Fibroblast of mammary gland (primary cell): ENCODE measurements around the gene CLEC16A.
"Not testable (repeated sequence)": the region's sequence is repeated elsewhere in the genome, so short reads cannot be mapped to it uniquely, and the experiment has no call there.

Experiments
- DNase-seq: peaks from one replicate; pipeline ENCODE4 v3.0.0-alpha.2; 2010; ENCODE audit warnings: low read depth
- H3K4me3 ChIP-seq: 2 replicates; pipeline ENCODE4 v1.5.1; 2011; ENCODE audit warnings: low read depth, mild to moderate bottlenecking, low read length, moderate library complexity; ENCODE audit not compliant: control insufficient read depth
- TF ChIP-seq, protein P1 (sequence below): conservative IDR thresholded peaks from 2 replicates; pipeline ENCODE4 v1.5.1; 2011; ENCODE audit warnings: low read depth, low read length, inconsistent platforms; ENCODE audit not compliant: control insufficient read depth, insufficient read depth

The CLEC16A gene

DNA sequence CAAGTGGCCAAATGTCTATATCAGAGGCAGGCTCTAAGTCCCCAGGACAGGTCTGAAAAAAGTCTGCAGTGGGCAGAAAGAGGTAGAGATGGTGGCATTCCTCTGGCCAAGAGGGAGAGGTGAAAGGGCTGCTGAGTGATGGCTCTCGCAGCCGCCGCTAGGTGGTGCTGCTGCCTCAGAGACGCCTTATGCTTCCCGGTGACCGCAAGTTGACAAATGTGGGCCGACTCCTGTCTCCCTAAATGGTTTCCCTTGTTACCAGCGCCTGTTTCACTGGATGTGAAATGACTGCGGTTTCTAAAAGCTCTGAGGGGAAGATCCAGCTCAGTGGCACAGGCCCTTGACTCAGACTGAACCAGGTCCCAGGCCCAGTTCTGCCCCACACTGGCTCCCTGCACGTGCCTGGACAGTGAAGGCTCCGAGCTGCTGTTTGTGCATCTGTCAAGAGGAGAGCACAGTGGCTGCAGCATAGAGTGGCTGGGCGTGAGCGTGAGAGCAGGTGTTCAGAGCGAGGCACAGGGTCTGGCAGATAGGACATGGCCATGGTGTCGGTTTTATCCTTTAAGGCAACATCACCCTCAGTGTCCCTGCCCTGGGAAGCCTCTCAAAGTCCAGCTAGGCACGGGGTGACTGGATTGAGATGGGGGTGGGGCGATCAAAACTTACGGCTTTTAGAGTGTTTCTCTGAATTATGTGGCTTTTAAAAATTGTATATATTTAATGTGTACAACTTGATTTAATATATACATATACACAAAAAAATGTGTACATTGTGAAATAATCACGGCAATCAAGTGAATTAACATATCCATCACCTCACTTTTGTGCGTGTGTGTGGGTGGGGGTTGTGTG lies 19.9 kb downstream of the CLEC16A start:
- no peak overlapping the region for H3K4me3 ChIP-seq
- TF ChIP-seq, protein P1, sequence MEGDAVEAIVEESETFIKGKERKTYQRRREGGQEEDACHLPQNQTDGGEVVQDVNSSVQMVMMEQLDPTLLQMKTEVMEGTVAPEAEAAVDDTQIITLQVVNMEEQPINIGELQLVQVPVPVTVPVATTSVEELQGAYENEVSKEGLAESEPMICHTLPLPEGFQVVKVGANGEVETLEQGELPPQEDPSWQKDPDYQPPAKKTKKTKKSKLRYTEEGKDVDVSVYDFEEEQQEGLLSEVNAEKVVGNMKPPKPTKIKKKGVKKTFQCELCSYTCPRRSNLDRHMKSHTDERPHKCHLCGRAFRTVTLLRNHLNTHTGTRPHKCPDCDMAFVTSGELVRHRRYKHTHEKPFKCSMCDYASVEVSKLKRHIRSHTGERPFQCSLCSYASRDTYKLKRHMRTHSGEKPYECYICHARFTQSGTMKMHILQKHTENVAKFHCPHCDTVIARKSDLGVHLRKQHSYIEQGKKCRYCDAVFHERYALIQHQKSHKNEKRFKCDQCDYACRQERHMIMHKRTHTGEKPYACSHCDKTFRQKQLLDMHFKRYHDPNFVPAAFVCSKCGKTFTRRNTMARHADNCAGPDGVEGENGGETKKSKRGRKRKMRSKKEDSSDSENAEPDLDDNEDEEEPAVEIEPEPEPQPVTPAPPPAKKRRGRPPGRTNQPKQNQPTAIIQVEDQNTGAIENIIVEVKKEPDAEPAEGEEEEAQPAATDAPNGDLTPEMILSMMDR = peak; percentile 93
- peak; percentile 82 for DNase-seq

DNA sequence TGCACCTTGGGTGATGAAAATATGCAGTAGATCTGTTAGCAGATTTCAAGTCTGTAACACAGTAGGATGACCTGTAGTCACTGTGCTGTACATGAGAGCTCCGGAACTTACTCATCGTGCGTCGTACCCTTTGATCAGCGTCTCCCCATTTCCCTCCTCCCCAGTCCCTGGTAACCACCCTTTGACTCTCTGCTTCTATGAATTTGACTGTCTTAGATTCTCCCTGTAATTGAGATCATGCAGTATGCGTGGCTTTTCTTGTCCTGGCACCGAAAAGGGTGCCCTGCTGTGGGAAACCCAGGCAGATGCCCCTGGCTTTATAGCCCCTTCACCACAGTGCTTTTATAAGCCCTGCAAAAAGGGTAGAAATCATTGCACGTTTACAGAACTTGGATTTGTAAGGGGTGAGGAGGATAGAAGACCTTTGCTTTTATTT lies 20.5 kb downstream of the CLEC16A start:
- no peak for DNase-seq
- H3K4me3 ChIP-seq = no peak overlapping the region
- TF ChIP-seq, protein P1 = no peak

DNA sequence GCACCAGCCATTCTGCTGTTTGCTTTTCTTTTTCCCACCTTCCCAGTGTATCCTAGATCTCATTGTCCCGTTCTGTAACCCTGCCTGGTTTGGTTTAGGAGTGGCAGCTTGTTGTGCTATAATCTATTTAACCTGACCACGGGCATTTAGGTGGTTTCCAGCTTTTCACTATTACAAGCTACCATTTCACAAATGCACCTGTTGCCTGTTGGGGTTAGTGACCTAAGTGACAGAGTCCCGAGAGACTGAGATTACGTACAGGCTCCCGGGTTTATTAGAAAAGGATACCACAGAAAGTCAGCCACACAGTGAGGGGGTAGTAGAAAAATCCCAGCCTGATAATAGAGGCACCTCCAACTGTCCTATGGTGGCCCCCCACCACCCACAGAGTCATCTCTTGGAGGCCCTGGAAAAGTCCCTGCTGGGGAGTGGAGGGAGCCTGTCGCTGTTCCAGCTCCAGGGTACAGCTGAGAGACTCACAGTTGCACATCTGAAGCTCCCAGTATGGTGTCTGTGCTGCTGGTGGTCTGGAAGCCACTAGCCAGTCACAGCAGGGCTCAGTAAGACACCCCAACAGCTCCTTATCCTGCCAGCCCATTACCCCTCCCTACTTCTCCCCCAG lies 21.2 kb downstream of the CLEC16A start:
- TF ChIP-seq, protein P1 = no peak
- DNase-seq = no peak
- H3K4me3 ChIP-seq = no peak overlapping the region

DNA sequence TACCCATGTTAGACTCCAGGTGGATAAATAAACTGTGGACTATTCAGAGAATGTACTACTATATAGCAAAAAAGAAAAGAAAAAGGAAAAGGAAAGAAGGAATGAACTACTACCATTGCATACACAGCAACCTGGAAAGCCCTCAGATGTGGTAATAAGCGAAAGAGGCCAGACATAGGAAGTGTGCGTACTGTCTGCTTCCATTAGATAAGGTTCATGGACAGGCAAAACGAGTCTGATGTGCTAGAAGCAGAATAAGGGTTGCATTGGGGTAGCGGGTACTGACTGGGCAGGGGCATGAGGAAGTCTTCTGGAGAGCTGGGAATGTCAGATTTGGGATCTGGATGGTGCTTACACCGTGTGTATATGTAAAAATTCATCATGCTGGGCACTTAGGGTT lies 21.8 kb downstream of the CLEC16A start:
- no peak overlapping the region for H3K4me3 ChIP-seq
- DNase-seq = no peak
- TF ChIP-seq, protein P1 = no peak

DNA sequence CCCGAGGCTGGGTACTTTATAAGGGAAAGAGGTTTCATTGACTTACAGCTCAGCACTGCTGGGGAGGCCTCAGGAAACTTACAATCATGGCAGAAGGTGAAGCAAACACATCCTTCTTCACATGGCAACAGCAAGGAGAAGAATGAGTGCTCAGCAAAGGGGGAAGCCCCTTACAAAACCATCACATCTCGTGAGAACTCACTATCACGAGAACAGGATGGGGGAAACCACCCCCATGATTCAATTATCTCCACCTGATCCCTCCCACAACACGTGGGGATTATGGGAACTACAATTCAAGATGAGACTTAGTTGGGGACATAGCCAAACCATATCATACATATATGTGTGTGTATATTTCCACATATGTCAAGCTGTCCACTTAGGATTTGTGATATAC lies 22.2 kb downstream of the CLEC16A start:
- not testable (repeated sequence) for H3K4me3 ChIP-seq, DNase-seq

DNA sequence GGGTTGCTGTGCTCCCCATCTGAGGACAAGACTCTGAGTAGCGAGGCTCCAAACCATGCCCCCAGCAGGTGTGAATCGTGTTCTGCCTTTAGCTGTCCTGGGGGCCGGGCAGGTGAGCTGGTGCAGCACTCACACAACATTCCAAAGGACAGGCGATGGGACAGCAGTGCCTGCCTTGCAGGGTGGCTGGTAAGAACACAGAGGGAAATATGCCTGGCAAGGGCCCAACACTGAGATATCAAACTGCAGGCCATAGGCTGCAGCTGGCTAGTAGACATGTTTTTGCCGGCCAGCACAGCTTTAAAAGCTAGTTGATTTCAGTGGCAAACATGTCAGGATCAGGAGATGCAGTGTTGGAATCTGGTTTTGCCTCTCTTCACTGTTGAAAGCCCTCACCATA lies 23.6 kb downstream of the CLEC16A start:
- DNase-seq = no peak
- TF ChIP-seq, protein P1 = no peak
- H3K4me3 ChIP-seq = no peak overlapping the region

DNA sequence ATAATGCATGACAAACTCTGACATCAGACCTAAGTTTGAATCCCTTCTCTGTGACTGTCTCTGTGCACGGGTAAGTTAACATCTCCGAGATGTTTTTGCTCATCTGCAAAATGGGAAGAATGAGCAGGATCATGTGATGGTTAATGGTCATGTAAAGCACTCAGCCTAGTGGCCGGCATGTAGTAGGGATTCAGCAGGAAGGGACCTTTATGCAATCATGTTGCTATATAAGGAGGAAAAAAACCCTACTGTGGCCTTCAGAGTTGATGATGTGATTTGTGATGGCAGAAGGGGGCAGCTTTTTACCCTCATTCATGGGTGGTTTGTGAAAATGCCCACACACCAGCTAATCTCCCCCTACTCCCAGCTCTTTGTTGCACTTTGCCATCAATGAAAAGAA lies 24.1 kb downstream of the CLEC16A start:
- no peak for DNase-seq
- TF ChIP-seq, protein P1 = no peak

More for the DNA sequence above, 24.1 kb downstream of the CLEC16A start:
- H3K4me3 ChIP-seq = no peak overlapping the region
